ENCODE results near the gene NR3C1. TPM values are rescaled to one million over a fixed set of nuclear protein-coding genes. Genes with fewer than 3 reads are reported as not detected.

The NR3C1 gene
- total RNA-seq, 1 experiment from 2014 or later, result 12.7 TPM

GRCh38 chr5:143355710-143356109 lies 47.8 kb downstream of the NR3C1 start:
- no peak overlapping the region for H3K4me3 ChIP-seq (ENCODE audit: low read depth, low read length, poor library complexity, severe bottlenecking)
- no peak for TF ChIP-seq EZH2 (IDR thresholded peaks at IDR 0.05; ENCODE audit: borderline replicate concordance, low read depth, low read length, poor library complexity, severe bottlenecking)
- TF ChIP-seq CTCF (conservative IDR thresholded peaks at IDR 0.05; ENCODE audit: low read depth, low read length), result no peak
- H3K9me3 ChIP-seq (ENCODE audit: low read depth, low read length, poor library complexity, severe bottlenecking), result no peaks in the 10 kb centered on the region
- intact Hi-C loops (cut with micrococcal nuclease; ENCODE audit: unreplicated experiment), result no loop called here
- CTCF ChIA-PET, result no interaction called here
- BruUV-seq (replicated peaks), result no TSS peak
- POLR2A ChIA-PET (ENCODE audit: low non-redundant PET), result no interaction called here
- no peak overlapping the region for H3K27ac ChIP-seq (ENCODE audit: low read depth, low read length, poor library complexity, severe bottlenecking)
- peak; percentile 80 for DNase-seq (ENCODE audit: low spot score)
- H3K36me3 ChIP-seq (ENCODE audit: insufficient read depth, low read length, poor library complexity, severe bottlenecking), result no peaks in the 10 kb centered on the region
- H3K27me3 ChIP-seq (replicated peaks; ENCODE audit: insufficient read depth, low read depth, low read length, poor library complexity), result no peaks in the 10 kb centered on the region
- peaks cover 7% of the 10 kb centered on the region for H3K4me1 ChIP-seq (ENCODE audit: insufficient read depth, low read length, poor library complexity, severe bottlenecking)

GRCh38 chr5:143354025-143354424 lies 49.5 kb downstream of the NR3C1 start:
- DNase-seq (ENCODE audit: low spot score), result no peak

GRCh38 chr5:143352691-143353090 lies 50.8 kb downstream of the NR3C1 start:
- intact Hi-C loops (cut with micrococcal nuclease; ENCODE audit: unreplicated experiment), result no loop called here
- Histone ChIP-seq H3K4me1 (ENCODE audit: insufficient read depth, low read length, poor library complexity, severe bottlenecking) (peaks cover 15% of the 10 kb centered on the region), H3K4me3 (ENCODE audit: low read depth, low read length, poor library complexity, severe bottlenecking) (no peak overlapping the region), H3K36me3 (ENCODE audit: insufficient read depth, low read length, poor library complexity, severe bottlenecking) (no peaks in the 10 kb centered on the region), H3K27ac (ENCODE audit: low read depth, low read length, poor library complexity, severe bottlenecking) (no peak overlapping the region), H3K9me3 (ENCODE audit: low read depth, low read length, poor library complexity, severe bottlenecking) (no peaks in the 10 kb centered on the region), H3K27me3 (replicated peaks; ENCODE audit: insufficient read depth, low read depth, low read length, poor library complexity) (no peaks in the 10 kb centered on the region)
- BruUV-seq (replicated peaks), result no TSS peak
- no peak for DNase-seq (ENCODE audit: low spot score)
- POLR2A ChIA-PET (ENCODE audit: low non-redundant PET), result no interaction called here
- CTCF ChIA-PET, result no interaction called here
- no peak for TF ChIP-seq CTCF (conservative IDR thresholded peaks at IDR 0.05; ENCODE audit: low read depth, low read length)
- TF ChIP-seq EZH2 (IDR thresholded peaks at IDR 0.05; ENCODE audit: borderline replicate concordance, low read depth, low read length, poor library complexity, severe bottlenecking), result no peak

More at GRCh38 chr5:143354025-143354424, 49.5 kb downstream of the NR3C1 start:
- peaks cover 13% of the 10 kb centered on the region for H3K4me1 ChIP-seq (ENCODE audit: insufficient read depth, low read length, poor library complexity, severe bottlenecking)
- no peaks in the 10 kb centered on the region for H3K27me3 ChIP-seq (replicated peaks; ENCODE audit: insufficient read depth, low read depth, low read length, poor library complexity)
- TF ChIP-seq CTCF (conservative IDR thresholded peaks at IDR 0.05; ENCODE audit: low read depth, low read length) (no peak), EZH2 (IDR thresholded peaks at IDR 0.05; ENCODE audit: borderline replicate concordance, low read depth, low read length, poor library complexity, severe bottlenecking) (no peak)
- BruUV-seq (replicated peaks), result no TSS peak
- intact Hi-C loops (cut with micrococcal nuclease; ENCODE audit: unreplicated experiment), result no loop called here
- ChIA-PET POLR2A (ENCODE audit: low non-redundant PET) (no interaction called here), CTCF (no interaction called here)
- no peaks in the 10 kb centered on the region for H3K9me3 ChIP-seq (ENCODE audit: low read depth, low read length, poor library complexity, severe bottlenecking)
- H3K36me3 ChIP-seq (ENCODE audit: insufficient read depth, low read length, poor library complexity, severe bottlenecking), result no peaks in the 10 kb centered on the region
- no peak overlapping the region for H3K27ac ChIP-seq (ENCODE audit: low read depth, low read length, poor library complexity, severe bottlenecking)
- H3K4me3 ChIP-seq (ENCODE audit: low read depth, low read length, poor library complexity, severe bottlenecking), result no peak overlapping the region

Data from A673 (cell line).